HG03520 (cell line): ENCODE measurements around the gene MCCD1.
"Not testable (repeated sequence)": the region's sequence is repeated elsewhere in the genome, so short reads cannot be mapped to it uniquely, and the experiment has no call there.

Experiments
- ATAC-seq: cut with Tn5 transposase; IDR thresholded peaks from one replicate; pipeline ENCODE4 v1.9.1; 2021; ENCODE audit warnings: mild to moderate bottlenecking, moderate library complexity; ENCODE audit not compliant: unreplicated experiment

The MCCD1 gene

GRCh38 chr6:31541658-31542521 is 13.1 kb downstream of the MCCD1 start, which contains the start of gene DDX39B:
Gene DDX39B, minus strand, starts transcription at chr6:31542003. Its CDS starts 1,471 bp downstream, at chr6:31540532.
- ATAC-seq: peak; percentile 52

DNA sequence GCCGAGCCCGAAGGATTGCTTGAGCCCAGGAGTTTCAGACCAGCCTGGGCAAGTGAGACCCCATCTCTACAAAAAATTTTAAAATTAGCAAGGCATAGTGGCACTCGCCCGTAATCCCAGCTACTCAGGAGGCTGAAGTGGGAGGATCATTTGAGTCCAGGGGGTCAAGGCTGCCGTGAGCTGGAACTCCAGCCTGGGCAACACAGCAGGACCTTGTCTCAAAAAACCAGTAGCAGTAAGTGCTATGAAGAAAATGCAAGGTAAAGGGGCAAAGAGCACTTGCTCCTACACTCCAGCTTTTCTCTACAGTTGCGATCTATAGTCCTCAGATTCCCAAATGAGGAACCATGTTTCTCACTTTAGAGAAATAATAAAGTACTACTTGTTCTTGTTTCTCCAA is 14.9 kb downstream of the MCCD1 start:
- ATAC-seq: no peak

DNA sequence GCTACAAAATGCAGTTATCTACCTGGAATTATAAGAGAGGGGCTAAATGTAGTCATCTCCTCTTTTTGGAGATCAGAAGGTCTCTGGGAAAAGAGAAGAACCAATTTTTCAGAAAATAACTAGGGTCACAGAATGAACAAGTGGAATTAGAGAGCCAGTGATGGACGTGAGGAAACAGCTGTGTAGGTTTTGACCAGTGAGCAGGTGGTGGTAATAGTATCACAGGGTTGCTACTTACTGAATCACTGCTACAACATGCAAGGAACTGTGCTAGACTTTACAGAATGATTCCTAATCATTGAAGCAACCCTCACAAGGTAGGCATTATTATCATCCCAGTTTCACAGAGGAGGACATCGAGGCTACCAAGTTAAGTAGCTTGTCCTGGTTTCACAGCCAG is 15.9 kb downstream of the MCCD1 start:
- no peak for ATAC-seq

DNA sequence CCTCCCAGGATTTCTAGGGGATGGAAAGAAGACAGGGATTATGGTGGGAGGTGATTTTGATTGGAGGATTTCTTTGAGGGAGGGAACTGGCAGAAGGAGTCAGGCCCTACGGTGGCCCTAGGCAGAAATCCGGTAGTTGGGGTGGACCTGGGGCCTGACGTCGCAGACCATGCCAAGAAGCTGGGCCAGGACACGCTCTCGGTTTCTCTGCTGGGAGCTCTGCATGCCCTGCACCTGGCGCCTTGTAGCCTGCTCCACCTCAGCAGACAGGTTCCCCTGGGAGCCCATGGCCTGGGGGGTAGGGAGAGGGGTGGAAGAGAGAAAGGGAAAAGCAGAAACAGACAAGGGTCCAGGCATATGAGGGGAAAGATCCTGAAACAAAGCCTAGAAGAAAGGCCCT is 16.5 kb downstream of the MCCD1 start:
- ATAC-seq: no peak

DNA sequence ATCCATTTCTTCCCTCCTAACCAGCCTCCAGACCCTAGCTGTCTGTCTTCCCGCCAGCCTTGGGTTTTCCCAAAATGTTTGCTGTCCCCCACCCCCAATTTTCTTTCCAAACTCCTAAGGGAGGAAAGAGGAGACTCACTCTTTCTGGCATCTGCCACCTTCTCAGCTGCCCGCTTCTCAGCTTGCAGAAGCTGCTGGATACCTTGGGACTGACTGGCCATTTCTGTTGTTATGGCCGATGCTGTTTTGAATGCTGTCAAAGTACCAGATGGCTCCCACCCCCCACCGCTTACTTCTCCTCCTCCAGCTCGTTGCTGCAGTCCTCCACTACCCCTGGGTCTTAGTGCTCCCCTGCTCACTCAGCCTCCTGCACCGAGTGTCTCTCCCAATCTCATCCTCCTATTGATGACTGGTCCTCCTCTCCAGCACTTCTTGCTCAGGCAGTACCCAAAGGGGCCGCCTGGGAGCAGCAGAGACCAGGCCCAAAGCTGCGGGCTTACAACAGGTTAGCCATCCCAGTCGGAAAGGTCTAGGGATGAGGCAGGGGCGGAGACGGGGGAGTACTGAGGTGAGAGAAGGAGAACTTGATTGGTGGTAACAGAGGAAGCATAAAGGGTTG is 17.7 kb downstream of the MCCD1 start, which contains the start of gene ATP6V1G2:
Gene ATP6V1G2, minus strand, starts transcription at position 270 of the 619 bp plus-strand sequence. Its CDS starts 49 bp downstream, at position 221.
- peak; percentile 42 for ATAC-seq

GRCh38 chr6:31546958-31547726 is 18.4 kb downstream of the MCCD1 start, which contains the start of gene NFKBIL1:
Gene NFKBIL1, plus strand, starts transcription at chr6:31547608. Its CDS starts 87 bp downstream, at chr6:31547695.
- peak; percentile 59 for ATAC-seq

DNA sequence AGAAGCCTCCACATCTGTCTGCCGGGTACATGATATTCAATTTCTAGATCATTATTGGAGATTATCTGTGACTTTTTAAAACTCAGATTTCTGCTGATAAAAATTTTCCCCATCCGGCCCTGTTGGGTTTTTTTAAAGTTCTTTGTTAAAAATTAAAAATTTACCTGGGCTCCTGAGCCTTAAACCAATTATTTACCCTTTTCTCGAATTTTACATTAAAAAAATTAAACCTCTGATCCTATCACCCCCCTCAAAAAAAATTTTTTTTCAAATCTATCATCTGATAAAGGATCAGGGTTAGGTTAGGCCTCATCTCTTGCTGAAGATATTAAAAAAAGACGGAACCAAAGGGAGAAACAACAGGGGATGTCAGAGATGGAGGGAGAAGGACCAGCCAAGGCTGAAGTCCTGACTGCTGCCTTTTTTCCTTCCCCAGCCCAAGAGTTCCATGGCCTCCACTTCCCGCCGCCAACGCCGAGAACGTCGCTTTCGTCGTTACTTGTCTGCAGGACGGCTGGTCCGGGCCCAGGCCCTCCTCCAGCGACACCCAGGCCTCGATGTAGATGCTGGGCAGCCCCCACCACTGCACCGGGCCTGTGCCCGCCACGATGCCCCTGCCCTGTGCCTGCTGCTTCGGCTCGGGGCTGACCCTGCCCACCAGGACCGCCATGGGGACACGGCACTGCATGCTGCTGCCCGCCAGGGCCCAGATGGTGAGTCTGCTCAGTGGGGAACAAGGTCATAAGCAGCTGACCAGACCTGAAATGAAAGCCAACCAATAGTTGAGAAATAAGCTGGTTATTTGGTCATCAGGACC is 19.2 kb downstream of the MCCD1 start:
- ATAC-seq: no peak

DNA sequence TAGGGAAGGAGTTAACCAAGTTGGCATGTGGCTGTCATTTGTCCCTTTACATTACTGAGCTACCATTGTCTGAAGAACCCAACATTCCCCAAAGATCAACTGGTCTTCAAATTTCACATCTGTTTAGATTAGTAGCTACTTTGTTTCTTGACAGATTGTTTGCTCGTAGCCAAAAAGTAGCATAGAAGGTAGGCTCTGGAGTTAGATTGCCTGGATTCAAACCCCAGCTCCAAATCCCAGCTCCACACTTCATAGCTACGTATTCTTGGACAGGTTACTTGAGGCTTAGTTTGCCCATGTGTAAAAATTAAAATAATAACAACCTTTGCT is 19.7 kb downstream of the MCCD1 start:
- ATAC-seq: no peak

DNA sequence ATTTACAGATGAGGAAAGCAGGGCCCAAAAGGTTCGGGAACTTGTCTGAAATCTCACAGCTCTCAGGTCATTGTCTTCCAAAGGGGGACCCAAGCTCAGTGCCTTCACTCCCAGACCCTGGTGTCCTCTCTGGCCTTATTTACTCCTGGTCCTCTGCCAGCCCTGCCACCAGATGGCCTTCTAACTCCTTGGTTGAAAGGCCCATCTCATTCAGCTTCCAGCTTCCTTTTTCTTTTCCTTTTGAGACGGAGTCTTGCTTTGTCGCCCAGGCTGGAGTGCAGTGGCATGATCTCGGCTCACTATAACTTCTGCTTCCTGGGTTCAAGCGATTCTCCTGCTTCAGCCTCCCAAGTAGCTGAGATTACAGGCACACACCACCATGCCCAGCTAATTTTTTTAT is 22.6 kb downstream of the MCCD1 start:
- ATAC-seq: not testable (repeated sequence)

GRCh38 chr6:31556307-31556706 is 27.5 kb downstream of the MCCD1 start:
- no peak for ATAC-seq

DNA sequence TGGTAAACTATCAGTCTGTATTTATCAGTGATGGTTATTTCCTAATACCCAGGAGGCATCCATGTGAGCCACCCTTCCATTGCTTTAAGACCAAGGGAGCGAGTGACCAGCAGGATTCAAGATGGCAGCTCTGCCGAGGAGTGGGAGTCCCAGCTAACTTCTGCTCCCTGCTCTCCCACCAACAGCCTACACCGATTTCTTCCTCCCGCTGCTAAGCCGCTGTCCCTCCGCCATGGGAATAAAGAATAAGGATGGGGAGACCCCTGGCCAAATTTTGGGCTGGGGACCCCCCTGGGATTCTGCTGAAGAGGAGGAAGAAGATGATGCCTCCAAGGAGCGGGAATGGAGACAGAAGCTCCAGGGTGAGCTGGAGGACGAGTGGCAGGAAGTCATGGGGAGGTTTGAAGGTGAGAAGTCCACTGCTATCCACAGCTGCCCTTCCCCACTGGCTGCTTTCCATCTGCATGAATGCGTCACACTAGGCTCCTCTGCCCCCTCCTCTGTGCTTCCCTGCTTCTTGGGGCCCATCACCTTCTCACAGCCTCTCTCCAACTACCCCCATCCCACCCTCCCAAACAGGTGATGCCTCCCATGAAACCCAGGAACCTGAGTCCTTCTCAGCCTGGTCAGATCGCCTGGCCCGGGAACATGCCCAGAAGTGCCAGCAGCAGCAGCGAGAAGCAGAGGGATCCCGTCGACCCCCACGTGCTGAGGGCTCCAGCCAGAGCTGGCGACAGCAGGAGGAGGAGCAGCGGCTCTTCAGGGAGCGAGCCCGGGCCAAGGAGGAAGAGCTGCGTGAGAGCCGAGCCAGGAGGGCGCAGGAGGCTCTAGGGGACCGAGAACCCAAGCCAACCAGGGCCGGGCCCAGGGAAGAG is 28.9 kb downstream of the MCCD1 start:
- no peak for ATAC-seq

- ATAC-seq: no peak
These were observed 29.5 kb downstream of the MCCD1 start for GRCh38 chr6:31558318-31558625.

- ATAC-seq: no peak
These were observed 30.1 kb downstream of the MCCD1 start for GRCh38 chr6:31558631-31559500.

GRCh38 chr6:31559606-31559957 is 30.8 kb downstream of the MCCD1 start:
- ATAC-seq: no peak

DNA sequence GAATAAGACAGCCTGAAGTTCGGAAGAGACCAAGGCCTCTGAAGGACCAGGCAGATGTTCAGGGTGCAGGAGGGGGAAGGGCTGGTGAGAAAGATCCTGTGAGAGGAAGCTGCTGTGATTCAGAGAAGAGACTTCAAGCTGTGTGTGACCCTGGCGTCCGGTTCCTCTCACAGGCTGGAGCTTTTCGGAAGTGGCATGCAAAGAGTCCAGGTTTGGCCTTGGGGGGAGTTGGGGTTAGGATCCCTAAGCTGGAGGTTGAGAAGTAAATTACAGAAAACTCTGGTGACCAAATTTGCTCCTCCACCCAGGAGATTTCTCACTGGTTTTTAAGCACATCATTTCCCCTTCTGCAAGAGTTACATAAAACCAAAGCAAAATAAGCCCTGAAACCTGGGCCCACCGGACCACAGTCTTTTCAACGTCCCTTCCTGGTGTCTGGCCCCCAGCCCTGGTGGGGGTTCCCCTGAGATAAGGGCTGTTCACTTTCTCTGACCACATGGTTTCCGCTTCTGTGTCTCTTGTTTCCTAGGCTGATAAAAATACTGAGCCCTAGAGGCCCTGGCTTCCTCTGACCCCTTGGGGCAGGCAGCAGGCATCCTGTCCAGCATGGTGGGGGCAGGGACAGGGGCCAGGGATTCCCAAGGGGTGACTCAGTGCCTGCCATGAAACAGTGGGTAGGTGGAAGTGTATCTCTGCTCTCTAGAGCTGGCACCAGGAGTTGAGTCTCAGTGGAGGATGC is 31.4 kb downstream of the MCCD1 start:
- peak; percentile 63 for ATAC-seq

GRCh38 chr6:31560697-31561058 is 31.9 kb downstream of the MCCD1 start:
- no peak for ATAC-seq

GRCh38 chr6:31567531-31568370 is 39.0 kb downstream of the MCCD1 start:
- ATAC-seq: no peak
